GM23338 (cell line): ENCODE data around the gene LAPTM5. TPM values are rescaled to one million over a fixed set of nuclear protein-coding genes. Genes with fewer than 3 reads are reported as not detected.

Experiments
- ATAC-seq: fragments of 200-7000 bp; cut with Tn5 transposase; 3 replicates; pipeline ENCODE4 v1.9.1; 2020
- DNase-seq: peaks from one replicate; pipeline ENCODE4 v3.0.0-alpha.2; 2015; ENCODE audit warnings: low spot score
- H2AFZ ChIP-seq: fragments of 200-600 bp; sonication (generic); 2 replicates; pipeline ENCODE4 v1.8.0; 2016; ENCODE audit warnings: antibody characterized with exemption, mild to moderate bottlenecking, moderate library complexity
- H3F3A ChIP-seq: fragments of 200-600 bp; sonication (generic); replicated peaks from 2 replicates; pipeline ENCODE4 v1.8.0; 2017; ENCODE audit warnings: antibody characterized with exemption, mixed run types, low read depth
- H3K27ac ChIP-seq: fragments of 200-600 bp; sonication (generic); 2 replicates; pipeline ENCODE4 v1.6.1; 2016; ENCODE audit warnings: low read depth
- H3K27me3 ChIP-seq: fragments of 200-600 bp; sonication (generic); 2 replicates; pipeline ENCODE4 v1.8.0; 2016; ENCODE audit warnings: mild to moderate bottlenecking, mixed run types, moderate library complexity; ENCODE audit not compliant: insufficient read depth
- H3K36me3 ChIP-seq: fragments of 200-600 bp; sonication (generic); 2 replicates; pipeline ENCODE4 v1.8.0; 2016; ENCODE audit warnings: mild to moderate bottlenecking; ENCODE audit not compliant: insufficient read depth
- H3K4me1 ChIP-seq: fragments of 200-600 bp; sonication (generic); 2 replicates; pipeline ENCODE4 v1.8.0; 2016; ENCODE audit warnings: mild to moderate bottlenecking, moderate library complexity; ENCODE audit not compliant: insufficient read depth
- H3K4me2 ChIP-seq: fragments of 200-600 bp; sonication (generic); 2 replicates; pipeline ENCODE4 v1.7.1; 2017; ENCODE audit warnings: mixed run types
- H3K4me3 ChIP-seq: fragments of 200-600 bp; sonication (generic); 2 replicates; pipeline ENCODE4 v1.6.1; 2016; ENCODE audit warnings: mixed run types
- H3K79me2 ChIP-seq: fragments of 200-600 bp; sonication (generic); replicated peaks from 2 replicates; pipeline ENCODE4 v1.8.0; 2017; ENCODE audit warnings: mild to moderate bottlenecking; ENCODE audit not compliant: insufficient read depth
- H3K9me2 ChIP-seq: fragments of 200-600 bp; sonication (generic); 2 replicates; pipeline ENCODE4 v1.8.0; 2017; ENCODE audit not compliant: insufficient read depth
- H4K20me1 ChIP-seq: fragments of 200-600 bp; sonication (generic); replicated peaks from 2 replicates; pipeline ENCODE4 v1.8.0; 2017; ENCODE audit warnings: mild to moderate bottlenecking; ENCODE audit not compliant: insufficient read depth
- H3K27ac Mint-ChIP-seq: 2 replicates; pipeline ENCODE4 v1.8.0; 2020; ENCODE audit warnings: inconsistent platforms, mild to moderate bottlenecking, moderate library complexity, mixed read lengths
- H3K27me3 Mint-ChIP-seq: 3 replicates; pipeline ENCODE4 v1.8.0; 2022; ENCODE audit warnings: low read depth, mild to moderate bottlenecking, moderate library complexity, mixed read lengths, inconsistent platforms; ENCODE audit not compliant: insufficient read depth, poor library complexity
- H3K36me3 Mint-ChIP-seq: 3 replicates; pipeline ENCODE4 v1.8.0; 2021; ENCODE audit warnings: low read depth, mild to moderate bottlenecking, inconsistent platforms, moderate library complexity, mixed read lengths
- H3K4me1 Mint-ChIP-seq: 3 replicates; pipeline ENCODE4 v1.8.0; 2020; ENCODE audit warnings: mild to moderate bottlenecking, inconsistent platforms, mixed read lengths
- H3K4me3 Mint-ChIP-seq: 3 replicates; pipeline ENCODE4 v1.8.0; 2021; ENCODE audit warnings: moderate library complexity, mild to moderate bottlenecking, inconsistent platforms, mixed read lengths
- H3K9me3 Mint-ChIP-seq: 3 replicates; pipeline ENCODE4 v1.8.0; 2020; ENCODE audit warnings: moderate library complexity, mild to moderate bottlenecking, inconsistent platforms, mixed read lengths
- CREB1 ChIP-seq: fragments of 250-450 bp; sonication (Bioruptor Pico); IDR thresholded peaks from 2 replicates; pipeline ENCODE4 v1.5.0; 2020; ENCODE audit warnings: low read depth, mild to moderate bottlenecking, moderate library complexity
- EZH2 ChIP-seq: fragments of 200-600 bp; sonication (generic); IDR thresholded peaks from one replicate; pipeline ENCODE4 v1.8.0; 2017; ENCODE audit warnings: antibody characterized with exemption, mild to moderate bottlenecking, low read depth; ENCODE audit not compliant: unreplicated experiment
- EZH2phosphoT487 ChIP-seq: fragments of 200-600 bp; sonication (generic); IDR thresholded peaks from one replicate; pipeline ENCODE4 v1.8.1; 2018; ENCODE audit warnings: antibody characterized with exemption; ENCODE audit not compliant: unreplicated experiment
- JUNB ChIP-seq: IDR thresholded peaks from one replicate; pipeline ENCODE4 v1.6.1; 2016; ENCODE audit warnings: antibody characterized with exemption; ENCODE audit not compliant: unreplicated experiment
- NANOG ChIP-seq: IDR thresholded peaks from 2 replicates; pipeline ENCODE4 v1.6.1; 2016; ENCODE audit warnings: antibody characterized with exemption, borderline replicate concordance
- POLR2AphosphoS5 ChIP-seq: IDR thresholded peaks from 2 replicates; pipeline ENCODE4 v1.6.1; 2016; ENCODE audit warnings: antibody characterized with exemption, low read depth
- STAT1 ChIP-seq: IDR thresholded peaks from one replicate; pipeline ENCODE4 v1.6.1; 2016; ENCODE audit warnings: antibody characterized with exemption; ENCODE audit not compliant: unreplicated experiment
- ZNF114 ChIP-seq: fragments of 250-450 bp; sonication (Bioruptor Pico); IDR thresholded peaks from 2 replicates; pipeline ENCODE4 v1.5.0; 2020; ENCODE audit warnings: mild to moderate bottlenecking, moderate library complexity
- ZNF331 ChIP-seq: fragments of 250-450 bp; sonication (Bioruptor Pico); IDR thresholded peaks from 2 replicates; pipeline ENCODE4 v1.5.0; 2020; ENCODE audit warnings: low read depth, mild to moderate bottlenecking, moderate library complexity
- polyA plus RNA-seq: library from polyadenylated mRNA; unstranded; fragments of >200 nt; fragmentation: Nextera tagmentation; extraction: Ambion mirVana; gene quantifications from 2 replicates; pipeline ENCODE4 v1.2.1, GENCODE V29; 2016
- total RNA-seq: library from RNA; depleted of rRNA; stranded (reverse); fragments of >200 nt; shearing (Covaris generic); gene quantifications from 2 replicates; pipeline ENCODE4 v1.2.3, GENCODE V29; 2014
- TF ChIP-seq, protein P1 (sequence below): IDR thresholded peaks from 2 replicates; pipeline ENCODE4 v1.6.1; 2016; ENCODE audit warnings: antibody characterized with exemption
- TF ChIP-seq, protein P2 (sequence below): IDR thresholded peaks from one replicate; pipeline ENCODE4 v1.6.1; 2018; ENCODE audit warnings: antibody characterized with exemption; ENCODE audit not compliant: unreplicated experiment
- TF ChIP-seq, protein P3 (sequence below): fragments of 250-450 bp; sonication (Bioruptor Pico); IDR thresholded peaks from 2 replicates; pipeline ENCODE4 v1.5.0; 2020; ENCODE audit warnings: mild to moderate bottlenecking, moderate library complexity
- TF ChIP-seq, protein P4 (sequence below), 2 experiments: fragments of 200-600 bp in 1 of 2; sonication (generic) in 1 of 2; conservative IDR thresholded peaks; 2 replicates each; pipeline versions ENCODE4 v1.5.1 to v1.6.1; 2016 to 2017; ENCODE audit warnings: antibody characterized with exemption in 2 of 2, low read depth in 2 of 2, mild to moderate bottlenecking in 2 of 2, moderate library complexity in 1 of 2

LAPTM5 gene
- total and polyA plus RNA-seq, 2 experiments from 2014 or later, result 0.21 TPM; not detected in 1

DNA sequence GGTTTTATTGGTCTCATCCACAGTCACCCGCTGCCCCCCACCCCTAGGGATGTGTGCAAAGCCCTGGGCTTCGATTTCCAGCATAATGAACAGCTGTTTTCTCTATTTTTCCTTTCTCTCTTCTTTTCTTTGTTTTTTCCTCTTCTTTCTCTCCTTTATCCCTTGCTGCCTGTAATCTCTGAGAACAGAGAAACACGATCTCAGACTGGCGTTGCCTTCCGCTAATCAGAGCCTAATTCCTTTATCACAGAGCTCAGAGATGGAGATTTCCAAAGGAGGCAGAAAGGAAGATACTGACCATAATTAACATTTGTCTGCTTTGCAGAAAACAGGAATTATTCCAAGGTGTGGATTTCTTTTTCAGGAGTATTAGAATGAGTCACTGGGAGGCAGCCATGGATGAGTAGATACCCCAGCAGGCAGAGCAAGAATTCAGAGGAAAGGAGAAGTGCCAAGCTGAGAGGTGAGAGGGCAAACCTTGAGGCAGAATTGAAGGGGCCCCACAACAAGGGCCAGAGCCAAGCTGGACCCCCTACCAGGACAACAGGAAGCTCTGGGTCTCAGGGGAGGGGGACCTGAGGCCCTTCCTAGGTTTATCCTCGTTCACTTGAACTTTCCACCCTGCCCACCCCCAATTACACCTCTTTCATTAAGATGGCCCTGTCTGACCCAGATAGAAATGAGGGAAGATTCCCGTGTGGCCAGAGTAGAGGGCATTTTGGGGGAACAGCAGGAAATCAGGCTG, 67.5 kb downstream of the LAPTM5 start:
- Mint-ChIP-seq H3K9me3 (no peaks in the 10 kb centered on the region), H3K27me3 (peaks cover 12% of the 10 kb centered on the region), H3K4me1 (peaks cover 47% of the 10 kb centered on the region), H3K27ac (no peak overlapping the region), H3K36me3 (no peaks in the 10 kb centered on the region), H3K4me3 (no peak overlapping the region; the same call in 2 of the 3 replicates)
- Histone ChIP-seq H3K4me3 (no peak overlapping the region), H3K4me2 (peak overlapping the region; percentile 62), H3K9me2 (no peaks in the 10 kb centered on the region), H4K20me1 (no peaks in the 10 kb centered on the region), H2AFZ (peak overlapping the region; percentile 88), H3F3A (no peaks in the 10 kb centered on the region), H3K4me1 (peaks cover 29% of the 10 kb centered on the region), H3K27me3 (no peaks in the 10 kb centered on the region), H3K79me2 (no peaks in the 10 kb centered on the region), H3K27ac (no peak overlapping the region), H3K36me3 (no peaks in the 10 kb centered on the region)
- ATAC-seq (no peak), DNase-seq (no peak)
- TF ChIP-seq EZH2phosphoT487 (no peak), EZH2 (no peak), CREB1 (CRISPR knock-in tag) (no peak), STAT1 (no peak), JUNB (no peak), ZNF114 (no peak), ZNF331 (CRISPR knock-in tag) (no peak), NANOG (no peak), POLR2AphosphoS5 (no peak)
- TF ChIP-seq, protein P1, sequence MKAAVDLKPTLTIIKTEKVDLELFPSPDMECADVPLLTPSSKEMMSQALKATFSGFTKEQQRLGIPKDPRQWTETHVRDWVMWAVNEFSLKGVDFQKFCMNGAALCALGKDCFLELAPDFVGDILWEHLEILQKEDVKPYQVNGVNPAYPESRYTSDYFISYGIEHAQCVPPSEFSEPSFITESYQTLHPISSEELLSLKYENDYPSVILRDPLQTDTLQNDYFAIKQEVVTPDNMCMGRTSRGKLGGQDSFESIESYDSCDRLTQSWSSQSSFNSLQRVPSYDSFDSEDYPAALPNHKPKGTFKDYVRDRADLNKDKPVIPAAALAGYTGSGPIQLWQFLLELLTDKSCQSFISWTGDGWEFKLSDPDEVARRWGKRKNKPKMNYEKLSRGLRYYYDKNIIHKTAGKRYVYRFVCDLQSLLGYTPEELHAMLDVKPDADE, result no peak
- TF ChIP-seq, protein P2, sequence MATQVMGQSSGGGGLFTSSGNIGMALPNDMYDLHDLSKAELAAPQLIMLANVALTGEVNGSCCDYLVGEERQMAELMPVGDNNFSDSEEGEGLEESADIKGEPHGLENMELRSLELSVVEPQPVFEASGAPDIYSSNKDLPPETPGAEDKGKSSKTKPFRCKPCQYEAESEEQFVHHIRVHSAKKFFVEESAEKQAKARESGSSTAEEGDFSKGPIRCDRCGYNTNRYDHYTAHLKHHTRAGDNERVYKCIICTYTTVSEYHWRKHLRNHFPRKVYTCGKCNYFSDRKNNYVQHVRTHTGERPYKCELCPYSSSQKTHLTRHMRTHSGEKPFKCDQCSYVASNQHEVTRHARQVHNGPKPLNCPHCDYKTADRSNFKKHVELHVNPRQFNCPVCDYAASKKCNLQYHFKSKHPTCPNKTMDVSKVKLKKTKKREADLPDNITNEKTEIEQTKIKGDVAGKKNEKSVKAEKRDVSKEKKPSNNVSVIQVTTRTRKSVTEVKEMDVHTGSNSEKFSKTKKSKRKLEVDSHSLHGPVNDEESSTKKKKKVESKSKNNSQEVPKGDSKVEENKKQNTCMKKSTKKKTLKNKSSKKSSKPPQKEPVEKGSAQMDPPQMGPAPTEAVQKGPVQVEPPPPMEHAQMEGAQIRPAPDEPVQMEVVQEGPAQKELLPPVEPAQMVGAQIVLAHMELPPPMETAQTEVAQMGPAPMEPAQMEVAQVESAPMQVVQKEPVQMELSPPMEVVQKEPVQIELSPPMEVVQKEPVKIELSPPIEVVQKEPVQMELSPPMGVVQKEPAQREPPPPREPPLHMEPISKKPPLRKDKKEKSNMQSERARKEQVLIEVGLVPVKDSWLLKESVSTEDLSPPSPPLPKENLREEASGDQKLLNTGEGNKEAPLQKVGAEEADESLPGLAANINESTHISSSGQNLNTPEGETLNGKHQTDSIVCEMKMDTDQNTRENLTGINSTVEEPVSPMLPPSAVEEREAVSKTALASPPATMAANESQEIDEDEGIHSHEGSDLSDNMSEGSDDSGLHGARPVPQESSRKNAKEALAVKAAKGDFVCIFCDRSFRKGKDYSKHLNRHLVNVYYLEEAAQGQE, result no peak
- TF ChIP-seq, protein P3, sequence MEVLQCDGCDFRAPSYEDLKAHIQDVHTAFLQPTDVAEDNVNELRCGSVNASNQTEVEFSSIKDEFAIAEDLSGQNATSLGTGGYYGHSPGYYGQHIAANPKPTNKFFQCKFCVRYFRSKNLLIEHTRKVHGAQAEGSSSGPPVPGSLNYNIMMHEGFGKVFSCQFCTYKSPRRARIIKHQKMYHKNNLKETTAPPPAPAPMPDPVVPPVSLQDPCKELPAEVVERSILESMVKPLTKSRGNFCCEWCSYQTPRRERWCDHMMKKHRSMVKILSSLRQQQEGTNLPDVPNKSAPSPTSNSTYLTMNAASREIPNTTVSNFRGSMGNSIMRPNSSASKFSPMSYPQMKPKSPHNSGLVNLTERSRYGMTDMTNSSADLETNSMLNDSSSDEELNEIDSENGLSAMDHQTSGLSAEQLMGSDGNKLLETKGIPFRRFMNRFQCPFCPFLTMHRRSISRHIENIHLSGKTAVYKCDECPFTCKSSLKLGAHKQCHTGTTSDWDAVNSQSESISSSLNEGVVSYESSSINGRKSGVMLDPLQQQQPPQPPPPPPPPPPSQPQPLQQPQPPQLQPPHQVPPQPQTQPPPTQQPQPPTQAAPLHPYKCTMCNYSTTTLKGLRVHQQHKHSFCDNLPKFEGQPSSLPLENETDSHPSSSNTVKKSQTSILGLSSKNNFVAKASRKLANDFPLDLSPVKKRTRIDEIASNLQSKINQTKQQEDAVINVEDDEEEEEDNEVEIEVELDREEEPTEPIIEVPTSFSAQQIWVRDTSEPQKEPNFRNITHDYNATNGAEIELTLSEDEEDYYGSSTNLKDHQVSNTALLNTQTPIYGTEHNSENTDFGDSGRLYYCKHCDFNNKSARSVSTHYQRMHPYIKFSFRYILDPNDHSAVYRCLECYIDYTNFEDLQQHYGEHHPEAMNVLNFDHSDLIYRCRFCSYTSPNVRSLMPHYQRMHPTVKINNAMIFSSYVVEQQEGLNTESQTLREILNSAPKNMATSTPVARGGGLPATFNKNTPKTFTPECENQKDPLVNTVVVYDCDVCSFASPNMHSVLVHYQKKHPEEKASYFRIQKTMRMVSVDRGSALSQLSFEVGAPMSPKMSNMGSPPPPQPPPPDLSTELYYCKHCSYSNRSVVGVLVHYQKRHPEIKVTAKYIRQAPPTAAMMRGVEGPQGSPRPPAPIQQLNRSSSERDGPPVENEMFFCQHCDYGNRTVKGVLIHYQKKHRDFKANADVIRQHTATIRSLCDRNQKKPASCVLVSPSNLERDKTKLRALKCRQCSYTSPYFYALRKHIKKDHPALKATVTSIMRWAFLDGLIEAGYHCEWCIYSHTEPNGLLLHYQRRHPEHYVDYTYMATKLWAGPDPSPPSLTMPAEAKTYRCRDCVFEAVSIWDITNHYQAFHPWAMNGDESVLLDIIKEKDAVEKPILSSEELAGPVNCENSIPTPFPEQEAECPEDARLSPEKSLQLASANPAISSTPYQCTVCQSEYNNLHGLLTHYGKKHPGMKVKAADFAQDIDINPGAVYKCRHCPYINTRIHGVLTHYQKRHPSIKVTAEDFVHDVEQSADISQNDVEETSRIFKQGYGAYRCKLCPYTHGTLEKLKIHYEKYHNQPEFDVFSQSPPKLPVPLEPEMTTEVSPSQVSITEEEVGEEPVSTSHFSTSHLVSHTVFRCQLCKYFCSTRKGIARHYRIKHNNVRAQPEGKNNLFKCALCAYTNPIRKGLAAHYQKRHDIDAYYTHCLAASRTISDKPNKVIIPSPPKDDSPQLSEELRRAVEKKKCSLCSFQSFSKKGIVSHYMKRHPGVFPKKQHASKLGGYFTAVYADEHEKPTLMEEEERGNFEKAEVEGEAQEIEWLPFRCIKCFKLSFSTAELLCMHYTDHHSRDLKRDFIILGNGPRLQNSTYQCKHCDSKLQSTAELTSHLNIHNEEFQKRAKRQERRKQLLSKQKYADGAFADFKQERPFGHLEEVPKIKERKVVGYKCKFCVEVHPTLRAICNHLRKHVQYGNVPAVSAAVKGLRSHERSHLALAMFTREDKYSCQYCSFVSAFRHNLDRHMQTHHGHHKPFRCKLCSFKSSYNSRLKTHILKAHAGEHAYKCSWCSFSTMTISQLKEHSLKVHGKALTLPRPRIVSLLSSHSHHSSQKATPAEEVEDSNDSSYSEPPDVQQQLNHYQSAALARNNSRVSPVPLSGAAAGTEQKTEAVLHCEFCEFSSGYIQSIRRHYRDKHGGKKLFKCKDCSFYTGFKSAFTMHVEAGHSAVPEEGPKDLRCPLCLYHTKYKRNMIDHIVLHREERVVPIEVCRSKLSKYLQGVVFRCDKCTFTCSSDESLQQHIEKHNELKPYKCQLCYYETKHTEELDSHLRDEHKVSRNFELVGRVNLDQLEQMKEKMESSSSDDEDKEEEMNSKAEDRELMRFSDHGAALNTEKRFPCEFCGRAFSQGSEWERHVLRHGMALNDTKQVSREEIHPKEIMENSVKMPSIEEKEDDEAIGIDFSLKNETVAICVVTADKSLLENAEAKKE (CRISPR knock-in tag), result no peak
- TF ChIP-seq, protein P4, sequence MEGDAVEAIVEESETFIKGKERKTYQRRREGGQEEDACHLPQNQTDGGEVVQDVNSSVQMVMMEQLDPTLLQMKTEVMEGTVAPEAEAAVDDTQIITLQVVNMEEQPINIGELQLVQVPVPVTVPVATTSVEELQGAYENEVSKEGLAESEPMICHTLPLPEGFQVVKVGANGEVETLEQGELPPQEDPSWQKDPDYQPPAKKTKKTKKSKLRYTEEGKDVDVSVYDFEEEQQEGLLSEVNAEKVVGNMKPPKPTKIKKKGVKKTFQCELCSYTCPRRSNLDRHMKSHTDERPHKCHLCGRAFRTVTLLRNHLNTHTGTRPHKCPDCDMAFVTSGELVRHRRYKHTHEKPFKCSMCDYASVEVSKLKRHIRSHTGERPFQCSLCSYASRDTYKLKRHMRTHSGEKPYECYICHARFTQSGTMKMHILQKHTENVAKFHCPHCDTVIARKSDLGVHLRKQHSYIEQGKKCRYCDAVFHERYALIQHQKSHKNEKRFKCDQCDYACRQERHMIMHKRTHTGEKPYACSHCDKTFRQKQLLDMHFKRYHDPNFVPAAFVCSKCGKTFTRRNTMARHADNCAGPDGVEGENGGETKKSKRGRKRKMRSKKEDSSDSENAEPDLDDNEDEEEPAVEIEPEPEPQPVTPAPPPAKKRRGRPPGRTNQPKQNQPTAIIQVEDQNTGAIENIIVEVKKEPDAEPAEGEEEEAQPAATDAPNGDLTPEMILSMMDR (conservative IDR thresholded peaks at IDR 0.05; ENCODE audit: low read depth in 2 of 2), result no peak
